ENCODE results near the gene SARDH.

The SARDH gene

GRCh38 chr9:133714606-133715294, 23.4 kb downstream of the SARDH start:
- no peak for DNase-seq (ENCODE audit: low read depth)
- no peak overlapping the region for H3K4me3 ChIP-seq (ENCODE audit: low read length)
- TF ChIP-seq CTCF (conservative IDR thresholded peaks at IDR 0.05; ENCODE audit: low read length), result no peak

GRCh38 chr9:133713960-133714495, 24.1 kb downstream of the SARDH start:
- no peak overlapping the region for H3K4me3 ChIP-seq (ENCODE audit: low read length)
- no peak for TF ChIP-seq CTCF (conservative IDR thresholded peaks at IDR 0.05; ENCODE audit: low read length)
- DNase-seq (ENCODE audit: low read depth), result no peak

- DNase-seq (ENCODE audit: low read depth), result no peak
- TF ChIP-seq CTCF (conservative IDR thresholded peaks at IDR 0.05; ENCODE audit: low read length), result no peak
- H3K4me3 ChIP-seq (ENCODE audit: low read length), result no peak overlapping the region
Observed at GRCh38 chr9:133713150-133713959, 24.8 kb downstream of the SARDH start.

GRCh38 chr9:133712221-133713100, 25.7 kb downstream of the SARDH start:
- no peak for TF ChIP-seq CTCF (conservative IDR thresholded peaks at IDR 0.05; ENCODE audit: low read length)
- H3K4me3 ChIP-seq (ENCODE audit: low read length), result no peak overlapping the region
- no peak for DNase-seq (ENCODE audit: low read depth)

GRCh38 chr9:133711428-133712220, 26.5 kb downstream of the SARDH start:
- no peak for TF ChIP-seq CTCF (conservative IDR thresholded peaks at IDR 0.05; ENCODE audit: low read length)
- peak; percentile 13 for DNase-seq (ENCODE audit: low read depth)
- H3K4me3 ChIP-seq (ENCODE audit: low read length), result no peak overlapping the region
